ACC112 (cell line): Measurements from ENCODE around the gene PCDHB6.
"Not testable (repeated sequence)": the region's sequence is repeated elsewhere in the genome, so short reads cannot be mapped to it uniquely, and the experiment has no call there.

ENCODE experiments used
- H2AFZ ChIP-seq: fragments of 200-600 bp; sonication (generic); one replicate; pipeline ENCODE4 v1.6.0; 2017; ENCODE audit warnings: antibody characterized with exemption, low read length; ENCODE audit not compliant: unreplicated experiment
- H3K27ac ChIP-seq: fragments of 200-600 bp; sonication (generic); 2 replicates; pipeline ENCODE4 v1.5.1; 2014; ENCODE audit warnings: low read depth, mild to moderate bottlenecking, antibody characterized with exemption, low read length, moderate library complexity
- H3K27me3 ChIP-seq: fragments of 200-600 bp; sonication (generic); 2 replicates; pipeline ENCODE4 v1.6.1; 2014; ENCODE audit warnings: mild to moderate bottlenecking, antibody characterized with exemption, low read length, moderate library complexity, mixed read lengths; ENCODE audit not compliant: insufficient read depth
- H3K36me3 ChIP-seq: fragments of 200-600 bp; sonication (generic); 2 replicates; pipeline ENCODE4 v1.6.1; 2016; ENCODE audit warnings: mild to moderate bottlenecking, antibody characterized with exemption, low read length, moderate library complexity, mixed read lengths; ENCODE audit not compliant: insufficient read depth
- H3K4me1 ChIP-seq: fragments of 200-600 bp; sonication (generic); one replicate; pipeline ENCODE4 v1.6.1; 2016; ENCODE audit warnings: low read length, mixed read lengths; ENCODE audit not compliant: insufficient read depth, unreplicated experiment, control insufficient read depth
- H3K4me3 ChIP-seq: fragments of 200-600 bp; sonication (generic); 2 replicates; pipeline ENCODE4 v1.5.1; 2014; ENCODE audit warnings: mild to moderate bottlenecking, low read depth, low read length
- H3K79me2 ChIP-seq: fragments of 200-600 bp; sonication (generic); one replicate; pipeline ENCODE4 v1.6.0; 2016; ENCODE audit warnings: low read length; ENCODE audit not compliant: control insufficient read depth, unreplicated experiment, insufficient read depth

Gene PCDHB6

GRCh38 chr5:141188682-141189081, 38.8 kb downstream of the PCDHB6 start:
- not testable (repeated sequence) for H3K27ac ChIP-seq, H2AFZ ChIP-seq, H3K4me3 ChIP-seq, H3K79me2 ChIP-seq, H3K27me3 ChIP-seq, H3K36me3 ChIP-seq, H3K4me1 ChIP-seq

DNA sequence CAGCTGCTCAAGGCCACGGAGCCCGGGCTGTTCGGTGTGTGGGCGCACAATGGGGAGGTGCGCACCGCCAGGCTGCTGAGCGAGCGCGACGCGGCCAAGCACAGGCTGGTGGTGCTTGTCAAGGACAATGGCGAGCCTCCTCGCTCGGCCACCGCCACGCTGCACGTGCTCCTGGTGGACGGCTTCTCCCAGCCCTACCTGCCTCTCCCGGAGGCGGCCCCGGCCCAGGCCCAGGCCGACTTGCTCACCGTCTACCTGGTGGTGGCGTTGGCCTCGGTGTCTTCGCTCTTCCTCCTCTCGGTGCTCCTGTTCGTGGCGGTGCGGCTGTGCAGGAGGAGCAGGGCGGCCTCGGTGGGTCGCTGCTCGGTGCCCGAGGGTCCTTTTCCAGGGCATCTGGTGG, 39.3 kb downstream of the PCDHB6 start:
- H3K4me1 ChIP-seq, H3K4me3 ChIP-seq, H3K36me3 ChIP-seq, H3K27ac ChIP-seq, H3K79me2 ChIP-seq, H2AFZ ChIP-seq, H3K27me3 ChIP-seq: not testable (repeated sequence)

DNA sequence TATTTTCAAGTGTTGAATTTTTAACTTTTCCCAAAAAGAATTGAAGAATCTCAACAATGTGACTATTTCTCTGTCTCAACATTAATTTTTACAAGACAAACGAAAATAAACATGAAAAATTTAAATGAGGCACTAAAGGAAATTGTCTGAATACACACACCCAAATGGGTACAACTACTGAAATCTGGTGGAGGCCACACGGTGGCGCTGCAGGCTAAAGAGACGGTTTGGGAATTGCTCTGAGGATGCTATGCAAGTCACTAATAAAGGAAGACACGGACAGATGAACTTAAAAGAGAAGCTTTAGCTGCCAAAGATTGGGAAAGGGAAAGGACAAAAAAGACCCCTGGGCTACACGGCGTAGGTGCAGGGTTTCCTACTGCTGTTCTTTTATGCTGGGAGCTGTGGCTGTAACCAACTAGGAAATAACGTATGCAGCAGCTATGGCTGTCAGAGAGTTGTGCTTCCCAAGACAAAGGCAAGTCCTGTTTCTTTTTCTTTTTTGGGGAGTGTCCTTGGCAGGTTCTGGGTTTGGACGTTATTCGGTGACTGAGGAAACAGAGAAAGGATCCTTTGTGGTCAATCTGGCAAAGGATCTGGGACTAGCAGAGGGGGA, 42.4 kb downstream of the PCDHB6 start, which contains the start of gene PCDHB10:
Gene PCDHB10, plus strand, starts transcription at position 244 of the 616 bp plus-strand sequence. Its CDS starts 200 bp downstream, at position 444.
- H3K4me1 ChIP-seq: no peaks in the 10 kb centered on the region
- peaks cover 8% of the 10 kb centered on the region; the same call in 1 of the 2 replicates for H3K27me3 ChIP-seq
- no peak within 1 kb of the TSS for H3K27ac ChIP-seq
- no peak within 1 kb of the TSS for H3K4me3 ChIP-seq
- no peak within 1 kb of the TSS for H2AFZ ChIP-seq
- H3K79me2 ChIP-seq: no peaks in the 10 kb centered on the region
- H3K36me3 ChIP-seq: no peaks in the 10 kb centered on the region

DNA sequence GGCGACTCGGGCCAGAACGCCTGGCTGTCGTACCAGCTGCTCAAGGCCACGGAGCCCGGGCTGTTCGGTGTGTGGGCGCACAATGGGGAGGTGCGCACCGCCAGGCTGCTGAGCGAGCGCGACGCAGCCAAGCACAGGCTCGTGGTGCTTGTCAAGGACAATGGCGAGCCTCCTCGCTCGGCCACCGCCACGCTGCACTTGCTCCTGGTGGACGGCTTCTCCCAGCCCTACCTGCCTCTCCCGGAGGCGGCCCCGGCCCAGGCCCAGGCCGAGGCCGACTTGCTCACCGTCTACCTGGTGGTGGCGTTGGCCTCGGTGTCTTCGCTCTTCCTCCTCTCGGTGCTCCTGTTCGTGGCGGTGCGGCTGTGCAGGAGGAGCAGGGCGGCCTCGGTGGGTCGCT, 44.5 kb downstream of the PCDHB6 start:
- not testable (repeated sequence) for H3K4me1 ChIP-seq, H3K79me2 ChIP-seq, H2AFZ ChIP-seq, H3K27ac ChIP-seq, H3K4me3 ChIP-seq, H3K36me3 ChIP-seq, H3K27me3 ChIP-seq

GRCh38 chr5:141196363-141196762, 46.5 kb downstream of the PCDHB6 start:
- Histone ChIP-seq H3K27ac (no peak overlapping the region), H3K4me1 (no peaks in the 10 kb centered on the region), H3K36me3 (no peaks in the 10 kb centered on the region), H3K4me3 (no peak overlapping the region), H3K79me2 (no peaks in the 10 kb centered on the region), H3K27me3 (peaks cover 6% of the 10 kb centered on the region; the same call in 1 of the 2 replicates), H2AFZ (no peak overlapping the region)

DNA sequence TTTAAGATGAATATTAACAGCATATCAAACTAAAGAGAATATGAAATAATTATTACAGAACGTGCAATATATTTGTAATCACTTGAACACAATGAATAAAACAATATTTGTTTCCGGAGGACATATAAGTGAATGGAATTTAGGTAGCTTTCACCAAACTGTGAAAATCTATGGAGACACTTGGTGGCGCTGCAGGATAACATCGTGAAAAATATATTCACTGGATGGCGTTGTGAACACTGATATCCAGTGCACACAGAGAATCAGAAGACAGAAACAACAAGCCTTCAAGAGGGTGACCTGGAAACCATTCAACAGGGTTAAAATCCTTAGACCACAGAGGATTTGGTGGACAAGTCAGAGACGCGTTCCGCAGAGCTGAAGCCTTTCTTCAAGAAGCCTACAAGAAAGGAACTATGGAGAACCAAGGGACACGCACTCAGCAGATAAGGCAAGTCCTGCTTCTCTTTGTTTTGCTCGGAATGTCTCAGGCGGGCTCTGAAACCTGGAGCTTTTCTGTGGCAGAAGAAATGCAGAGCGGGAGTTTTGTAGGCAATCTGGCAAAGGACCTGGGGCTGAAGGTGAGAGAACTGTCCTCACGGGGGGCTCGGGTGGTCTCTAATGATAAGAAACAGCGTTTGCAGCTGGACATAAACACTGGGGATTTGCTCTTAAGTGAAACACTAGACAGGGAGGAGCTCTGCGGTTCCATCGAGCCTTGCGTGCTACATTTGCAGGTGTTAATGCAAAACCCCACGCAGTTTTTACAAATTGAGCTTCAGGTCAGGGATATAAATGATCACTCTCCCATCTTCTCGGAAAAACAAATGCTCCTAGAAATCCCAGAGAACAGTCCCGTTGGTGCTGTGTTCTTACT, 49.7 kb downstream of the PCDHB6 start, which contains the start of gene PCDHB11:
Gene PCDHB11, plus strand, starts transcription at position 269 of the 877 bp plus-strand sequence. Its CDS starts 148 bp downstream, at position 417.
- Histone ChIP-seq H3K4me1 (no peaks in the 10 kb centered on the region), H2AFZ (no peak within 1 kb of the TSS), H3K79me2 (no peaks in the 10 kb centered on the region), H3K4me3 (no peak within 1 kb of the TSS), H3K27ac (no peak within 1 kb of the TSS), H3K36me3 (no peaks in the 10 kb centered on the region), H3K27me3 (no peaks in the 10 kb centered on the region)

GRCh38 chr5:141201126-141201525, 51.3 kb downstream of the PCDHB6 start:
- not testable (repeated sequence) for H3K36me3 ChIP-seq, H3K4me3 ChIP-seq, H3K4me1 ChIP-seq, H3K27ac ChIP-seq, H3K79me2 ChIP-seq, H3K27me3 ChIP-seq, H2AFZ ChIP-seq

- not testable (repeated sequence) for H3K4me3 ChIP-seq, H2AFZ ChIP-seq, H3K27ac ChIP-seq, H3K4me1 ChIP-seq, H3K79me2 ChIP-seq, H3K27me3 ChIP-seq, H3K36me3 ChIP-seq
Observed at GRCh38 chr5:141201646-141202045, 51.8 kb downstream of the PCDHB6 start.
